ENCODE measurements around the gene TRAPPC11. TPM values are rescaled to one million over a fixed set of nuclear protein-coding genes. Genes with fewer than 3 reads are reported as not detected.
A peak's percentile ranks its signal among the peaks of the same experiment; 100 is the strongest.

Gene TRAPPC11
- total and polyA plus RNA-seq, 2 of the 13 experiments (the other 11 are each of a cell fraction or from before 2014, with no cell fraction given): 18.0 to 23.2 TPM

DNA sequence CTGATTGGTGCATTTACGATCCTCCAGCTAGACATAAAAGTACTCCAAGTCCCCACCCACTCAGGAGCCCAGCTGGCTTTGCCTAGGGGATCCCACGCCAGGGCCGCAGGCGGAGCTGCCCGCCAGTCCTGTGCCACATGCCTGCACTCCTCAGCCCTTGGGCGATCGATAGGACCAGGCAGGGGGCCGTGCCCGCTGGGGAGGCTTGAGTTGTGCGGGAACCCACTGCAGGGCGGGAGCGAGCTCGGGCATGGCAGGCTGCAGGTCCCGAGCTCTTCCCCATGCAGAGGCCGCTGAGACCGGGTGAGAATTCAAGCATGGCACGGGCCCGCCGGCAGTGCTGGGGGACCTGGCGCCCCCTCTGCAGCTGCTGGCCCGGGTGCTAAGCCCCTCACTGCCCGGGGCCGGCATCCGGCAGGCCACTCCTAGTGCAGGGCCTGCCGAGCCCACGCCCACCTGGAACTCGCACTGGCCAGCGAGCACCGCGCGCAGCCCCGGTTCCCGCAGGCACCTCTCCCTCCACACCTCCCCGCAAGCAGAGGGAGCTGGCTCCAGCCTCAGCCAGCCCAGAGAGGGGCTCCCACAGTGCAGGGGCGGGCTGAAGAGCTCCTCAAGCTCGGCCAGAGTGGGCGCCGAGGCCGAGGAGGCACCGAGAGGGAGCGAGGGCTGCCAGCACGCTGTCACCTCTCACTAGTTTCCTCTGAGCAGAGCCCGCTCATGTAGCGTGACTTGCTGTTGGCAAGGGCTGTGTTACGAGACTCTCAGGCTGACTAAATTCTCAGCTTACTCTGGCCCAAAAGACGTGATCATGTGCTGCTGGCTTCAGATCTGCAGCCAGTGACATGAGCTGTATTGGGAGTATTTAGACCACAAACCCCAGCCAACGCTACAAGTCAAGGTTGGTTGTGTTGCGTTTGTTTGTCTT is 87.5 kb downstream of the TRAPPC11 start:
- H3K36me3 ChIP-seq (replicated peaks in 1 of 2; ENCODE audit: control insufficient read depth in 1 of 2, insufficient read depth in 2 of 2, low read length in 2 of 2): no peaks in the 10 kb centered on the region
- ATAC-seq (peak; percentile 52), FAIRE-seq (no peak), DNase-seq (ENCODE audit: low spot score) (no peak)
- H3K4me1 ChIP-seq (ENCODE audit: insufficient read depth, low read length): no peaks in the 10 kb centered on the region
- CTCF ChIA-PET (ENCODE audit: low intra/inter-chr PET ratio, low total read pairs): no interaction called here
- TF ChIP-seq HDAC6 (IDR thresholded peaks at IDR 0.05; ENCODE audit: low read depth, low read length) (no peak), ZNF850 (CRISPR knock-in tag; conservative IDR thresholded peaks at IDR 0.05) (peak; percentile 92; the same call in 1 of the 2 replicates), ZNF567 (CRISPR knock-in tag; IDR thresholded peaks at IDR 0.05; ENCODE audit: borderline replicate concordance) (no peak)
- H3K9ac ChIP-seq (ENCODE audit: insufficient read depth, low read depth, low read length): no peak overlapping the region
- H3K27me3 ChIP-seq (ENCODE audit: control insufficient read depth in 1 of 2, insufficient read depth in 2 of 2, low read length in 2 of 2): no peaks in the 10 kb centered on the region
- peak overlapping the region; percentile 21; the same call in 1 of the 2 replicates for H3K4me2 ChIP-seq (ENCODE audit: low read depth, low read length)
- POLR2A ChIA-PET: no interaction called here
- no peaks in the 10 kb centered on the region for H4K20me1 ChIP-seq (ENCODE audit: insufficient read depth, low read length)
- intact Hi-C loops (cut with micrococcal nuclease; ENCODE audit: unreplicated experiment) (no loop called here), in situ Hi-C loops (cut with HindIII; ENCODE audit: extremely low pct_ligation_motif_present, low pct_unique_long_range_greater_than_20kb) (no loop called here)
- no peak overlapping the region for H3K4me3 ChIP-seq (replicated peaks in 1 of 3; ENCODE audit: insufficient read depth in 1 of 3, low read depth in 2 of 3, low read length in 3 of 3)
- no peak overlapping the region for H3K27ac ChIP-seq (ENCODE audit: extremely low read length, insufficient read depth, low read length)
- H2AFZ ChIP-seq (ENCODE audit: low read length): no peak overlapping the region
- H3K79me2 ChIP-seq (ENCODE audit: insufficient read depth, low read length): no peaks in the 10 kb centered on the region
- no peaks in the 10 kb centered on the region for H3K9me3 ChIP-seq (ENCODE audit: low read length)
- 61% methylated on average over 8 of the region's 48 CpGs for WGBS (ENCODE audit: low lambda C conversion rate)
- no TSS peak for BruUV-seq (replicated peaks)

DNA sequence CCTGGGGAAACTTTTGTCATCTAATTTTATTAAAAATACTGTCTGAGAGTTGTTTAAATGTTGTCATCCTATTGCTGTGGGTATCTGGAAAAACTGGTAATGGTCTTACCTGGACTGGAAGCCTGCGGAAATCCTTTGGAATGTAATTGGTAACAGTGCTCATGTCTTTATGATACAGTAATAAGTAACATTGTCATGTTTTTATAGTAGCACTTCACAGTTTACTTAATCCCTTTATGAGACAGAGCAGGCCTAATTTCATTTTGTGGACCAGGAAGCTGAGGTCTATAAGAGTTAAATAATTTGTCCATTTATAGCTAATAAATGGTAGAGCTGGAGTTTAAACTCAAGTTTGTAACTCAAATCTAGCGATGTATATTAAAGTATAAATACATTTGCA is 88.3 kb downstream of the TRAPPC11 start:
- ATAC-seq: no peak
- no peaks in the 10 kb centered on the region for H3K36me3 ChIP-seq (replicated peaks in 1 of 2; ENCODE audit: control insufficient read depth in 1 of 2, insufficient read depth in 2 of 2, low read length in 2 of 2)
- in situ Hi-C loops (cut with HindIII; ENCODE audit: extremely low pct_ligation_motif_present, low pct_unique_long_range_greater_than_20kb): no loop called here
- 24% methylated on average over 2 of the region's 2 CpGs for WGBS (ENCODE audit: low lambda C conversion rate)
- H2AFZ ChIP-seq (ENCODE audit: low read length): no peak overlapping the region
- H3K9me3 ChIP-seq (ENCODE audit: low read length): no peaks in the 10 kb centered on the region
- H3K79me2 ChIP-seq (ENCODE audit: insufficient read depth, low read length): no peaks in the 10 kb centered on the region
- no peak for DNase-seq (ENCODE audit: low spot score)
- no TSS peak for BruUV-seq (replicated peaks)
- H3K27me3 ChIP-seq (ENCODE audit: control insufficient read depth in 1 of 2, insufficient read depth in 2 of 2, low read length in 2 of 2): peaks cover 0 to 3% of the 10 kb centered on the region in 2 experiments; a peak in 1 of 5 replicates
- H4K20me1 ChIP-seq (ENCODE audit: insufficient read depth, low read length): no peaks in the 10 kb centered on the region
- CTCF ChIA-PET (ENCODE audit: low intra/inter-chr PET ratio, low total read pairs): no interaction called here
- POLR2A ChIA-PET: no interaction called here
- no peak overlapping the region for H3K4me2 ChIP-seq (ENCODE audit: low read depth, low read length)
- no peak for FAIRE-seq
- H3K9ac ChIP-seq (ENCODE audit: insufficient read depth, low read depth, low read length): no peak overlapping the region
- intact Hi-C loops (cut with micrococcal nuclease; ENCODE audit: unreplicated experiment): no loop called here
- H3K4me1 ChIP-seq (ENCODE audit: insufficient read depth, low read length): no peaks in the 10 kb centered on the region
- no peak overlapping the region for H3K27ac ChIP-seq (ENCODE audit: extremely low read length, insufficient read depth, low read length)
- no peak overlapping the region for H3K4me3 ChIP-seq (replicated peaks in 1 of 3; ENCODE audit: insufficient read depth in 1 of 3, low read depth in 2 of 3, low read length in 3 of 3)
- TF ChIP-seq ZNF44 (CRISPR knock-in tag; IDR thresholded peaks at IDR 0.05) (no peak), MIER3 (CRISPR knock-in tag; IDR thresholded peaks at IDR 0.05; ENCODE audit: borderline replicate concordance) (no peak), E2F2 (CRISPR knock-in tag; IDR thresholded peaks at IDR 0.05; ENCODE audit: borderline replicate concordance) (no peak), RBM39 (IDR thresholded peaks at IDR 0.05; ENCODE audit: low read depth, low read length, poor library complexity, severe bottlenecking) (no peak), ZFX (CRISPR knock-in tag; IDR thresholded peaks at IDR 0.05; ENCODE audit: low read depth) (no peak), GATA4 (IDR thresholded peaks at IDR 0.05; ENCODE audit: borderline replicate concordance, low read depth) (no peak), SOX13 (IDR thresholded peaks at IDR 0.05) (no peak), SOX13 (CRISPR knock-in tag; conservative IDR thresholded peaks at IDR 0.05 in 1 of 2, IDR thresholded peaks at IDR 0.05 in 1 of 2) (no peak), MATR3 (CRISPR knock-in tag; IDR thresholded peaks at IDR 0.05) (no peak), RNF2 (conservative IDR thresholded peaks at IDR 0.05; ENCODE audit: low read depth) (no peak), MED1 (CRISPR knock-in tag; IDR thresholded peaks at IDR 0.05) (no peak), ATF7 (IDR thresholded peaks at IDR 0.05) (no peak), ATF7 (CRISPR knock-in tag; IDR thresholded peaks at IDR 0.05) (no peak), ATAD3A (CRISPR knock-in tag; IDR thresholded peaks at IDR 0.05) (no peak), RELA (CRISPR knock-in tag; IDR thresholded peaks at IDR 0.05) (no peak), NFIB (CRISPR knock-in tag; IDR thresholded peaks at IDR 0.05; ENCODE audit: borderline replicate concordance) (no peak), SMARCC2 (IDR thresholded peaks at IDR 0.05) (no peak)
